GM12801 (cell line): ENCODE results near the gene PRRG2.

Experiments used
- TF ChIP-seq, protein P1 (sequence below): IDR thresholded peaks from one replicate; pipeline ENCODE4 v1.5.1; 2011; ENCODE audit warnings: control low read depth; ENCODE audit not compliant: insufficient read length; ENCODE audit errors: extremely low read depth

PRRG2 gene

DNA sequence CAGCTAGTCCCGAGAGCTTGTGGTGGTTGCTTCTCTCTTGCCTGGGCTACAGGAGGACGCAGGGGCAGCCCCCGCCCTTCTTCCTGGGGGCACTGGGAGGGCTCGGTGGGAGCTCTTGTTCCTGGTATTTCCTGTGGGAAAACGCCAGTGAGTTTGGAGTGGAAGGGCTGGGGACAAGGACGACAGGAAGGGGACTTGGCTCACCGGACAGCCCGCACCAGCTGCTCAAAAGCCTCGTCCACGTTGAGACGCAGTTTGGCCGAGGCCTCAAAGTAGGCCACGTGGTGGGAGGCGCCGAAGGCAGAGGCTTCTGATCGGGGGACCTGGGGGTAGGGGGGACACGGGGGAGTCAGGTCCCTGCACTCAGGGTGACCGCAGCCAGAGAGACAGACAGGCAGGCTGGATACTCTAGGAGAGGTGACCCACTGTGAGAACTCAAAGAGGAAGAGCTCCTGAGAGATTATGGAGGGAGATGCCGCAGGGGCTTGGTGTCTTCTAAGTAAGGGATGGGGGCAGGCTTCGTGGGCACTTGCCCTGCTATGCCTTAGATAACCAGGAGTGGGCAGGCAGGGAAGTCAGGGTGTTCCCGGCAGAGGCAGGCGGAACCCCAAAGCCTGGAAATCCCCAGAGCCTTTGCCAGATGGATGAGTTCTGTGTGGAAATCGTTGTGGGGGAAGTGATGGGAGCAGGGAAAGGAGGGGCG is 54.6 kb downstream of the PRRG2 start:
- TF ChIP-seq, protein P1, sequence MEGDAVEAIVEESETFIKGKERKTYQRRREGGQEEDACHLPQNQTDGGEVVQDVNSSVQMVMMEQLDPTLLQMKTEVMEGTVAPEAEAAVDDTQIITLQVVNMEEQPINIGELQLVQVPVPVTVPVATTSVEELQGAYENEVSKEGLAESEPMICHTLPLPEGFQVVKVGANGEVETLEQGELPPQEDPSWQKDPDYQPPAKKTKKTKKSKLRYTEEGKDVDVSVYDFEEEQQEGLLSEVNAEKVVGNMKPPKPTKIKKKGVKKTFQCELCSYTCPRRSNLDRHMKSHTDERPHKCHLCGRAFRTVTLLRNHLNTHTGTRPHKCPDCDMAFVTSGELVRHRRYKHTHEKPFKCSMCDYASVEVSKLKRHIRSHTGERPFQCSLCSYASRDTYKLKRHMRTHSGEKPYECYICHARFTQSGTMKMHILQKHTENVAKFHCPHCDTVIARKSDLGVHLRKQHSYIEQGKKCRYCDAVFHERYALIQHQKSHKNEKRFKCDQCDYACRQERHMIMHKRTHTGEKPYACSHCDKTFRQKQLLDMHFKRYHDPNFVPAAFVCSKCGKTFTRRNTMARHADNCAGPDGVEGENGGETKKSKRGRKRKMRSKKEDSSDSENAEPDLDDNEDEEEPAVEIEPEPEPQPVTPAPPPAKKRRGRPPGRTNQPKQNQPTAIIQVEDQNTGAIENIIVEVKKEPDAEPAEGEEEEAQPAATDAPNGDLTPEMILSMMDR, result no peak

DNA sequence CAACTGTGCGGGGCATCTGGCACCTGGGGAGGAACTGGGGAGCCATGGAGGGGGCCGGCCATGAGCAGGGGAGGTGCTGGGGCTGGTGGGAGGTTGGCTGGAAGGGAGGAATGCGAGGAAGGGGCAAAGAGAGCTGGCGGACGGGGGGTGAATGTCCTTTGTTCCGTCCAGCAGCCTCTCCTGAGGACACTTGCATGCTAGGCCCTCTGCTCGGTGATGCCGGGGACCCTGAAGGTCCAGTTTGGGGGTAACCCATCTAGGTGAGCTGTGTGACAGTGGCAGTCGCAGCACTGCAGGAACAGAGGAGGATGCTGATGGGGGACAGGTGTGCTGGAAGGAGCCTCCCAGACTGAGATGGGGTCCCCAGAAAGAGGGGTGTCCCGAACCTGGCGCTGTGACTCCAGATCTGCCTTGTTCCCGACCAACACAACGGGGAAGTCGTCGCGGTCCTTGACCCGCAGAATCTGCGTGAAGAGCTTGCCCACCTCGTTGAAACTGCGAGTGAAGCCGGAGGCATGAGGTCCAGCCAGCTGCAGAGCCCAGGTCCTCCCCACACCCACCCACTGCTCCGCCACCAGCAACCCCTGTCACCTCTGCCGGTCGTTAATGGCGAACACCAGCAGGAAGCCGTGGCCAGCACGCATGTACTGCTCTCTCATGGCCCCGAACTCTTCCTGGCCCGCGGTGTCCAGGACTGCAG is 55.3 kb downstream of the PRRG2 start:
- TF ChIP-seq, protein P1, result no peak

DNA sequence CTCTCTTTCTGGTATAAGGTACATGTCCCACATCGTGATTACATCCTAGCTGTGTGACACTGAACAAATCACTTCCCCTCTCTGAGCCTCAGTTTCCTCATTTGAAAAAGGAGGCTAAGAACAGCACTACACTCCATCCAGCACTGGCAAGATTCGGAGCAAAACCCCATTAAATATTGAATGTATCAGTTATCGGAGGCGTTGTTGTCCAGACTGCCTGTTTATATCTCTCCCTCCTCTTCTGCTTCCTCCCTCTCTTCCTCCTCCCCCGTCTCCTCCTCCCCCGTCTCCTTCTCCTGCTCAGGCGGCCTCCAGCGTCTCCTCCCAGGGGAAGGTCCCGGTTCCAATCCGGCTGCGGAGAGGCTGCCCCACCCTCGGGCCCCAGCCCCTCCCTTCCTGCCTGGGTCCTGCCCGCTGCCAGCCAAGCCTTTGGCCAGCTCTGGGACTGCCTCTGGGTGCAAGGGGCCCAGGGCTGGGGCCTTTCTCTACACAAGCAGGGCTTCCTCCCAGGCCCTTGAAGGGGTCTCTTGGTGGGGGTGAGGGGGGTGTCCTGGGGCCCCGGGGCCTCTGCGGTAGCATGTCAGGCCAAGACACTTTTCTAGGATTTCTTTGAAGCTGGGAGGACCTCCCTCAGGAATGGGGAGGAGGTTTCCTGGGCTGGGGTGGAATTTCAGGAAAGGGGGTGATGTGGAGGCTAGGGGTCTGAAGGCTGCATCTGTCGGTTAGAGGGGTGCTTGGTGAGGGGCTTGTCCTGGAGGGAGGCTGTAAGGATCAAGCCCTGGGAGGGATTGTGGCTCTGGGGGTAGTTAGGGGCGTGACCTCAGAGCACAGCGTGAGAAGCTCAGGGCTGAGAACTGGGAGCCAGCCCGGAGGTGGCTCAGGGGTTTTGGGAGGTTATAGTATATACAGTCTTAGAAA is 57.0 kb downstream of the PRRG2 start:
- TF ChIP-seq, protein P1, result no peak

DNA sequence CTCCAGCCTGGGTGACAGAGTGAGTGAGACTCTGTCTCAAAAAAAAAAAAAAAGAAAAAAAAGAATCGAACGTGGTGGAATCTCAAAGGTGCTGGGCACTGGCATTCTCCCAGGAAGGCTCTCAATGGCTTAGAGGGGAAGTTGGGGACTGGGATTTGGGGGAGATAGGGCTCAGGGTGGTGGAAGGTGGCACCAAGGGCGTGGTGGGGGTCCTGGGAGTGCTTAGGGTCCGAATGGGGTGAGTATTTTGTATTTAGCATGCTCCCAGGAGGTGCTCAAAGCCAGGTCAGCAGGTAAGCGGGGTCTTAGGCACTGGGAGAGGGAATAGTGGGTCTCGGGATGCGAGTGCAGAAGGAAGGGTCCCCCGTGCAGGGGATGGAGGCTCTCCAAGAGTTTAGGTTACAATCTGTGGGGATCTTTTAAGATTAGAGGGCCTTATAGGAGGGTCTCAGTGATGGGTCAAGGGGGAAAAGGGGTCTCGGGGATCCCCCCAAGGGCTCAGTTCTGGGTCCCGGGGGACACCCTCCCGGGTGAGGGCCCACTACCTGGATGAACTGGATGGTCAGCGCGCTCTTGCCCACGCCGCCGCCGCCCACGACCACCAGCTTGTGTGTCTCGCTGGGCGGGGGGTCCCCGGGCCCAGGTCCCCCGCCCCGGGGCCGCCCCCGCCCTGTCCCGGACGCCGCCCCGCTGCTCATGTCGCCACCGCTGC is 58.4 kb downstream of the PRRG2 start:
- TF ChIP-seq, protein P1, result no peak

DNA sequence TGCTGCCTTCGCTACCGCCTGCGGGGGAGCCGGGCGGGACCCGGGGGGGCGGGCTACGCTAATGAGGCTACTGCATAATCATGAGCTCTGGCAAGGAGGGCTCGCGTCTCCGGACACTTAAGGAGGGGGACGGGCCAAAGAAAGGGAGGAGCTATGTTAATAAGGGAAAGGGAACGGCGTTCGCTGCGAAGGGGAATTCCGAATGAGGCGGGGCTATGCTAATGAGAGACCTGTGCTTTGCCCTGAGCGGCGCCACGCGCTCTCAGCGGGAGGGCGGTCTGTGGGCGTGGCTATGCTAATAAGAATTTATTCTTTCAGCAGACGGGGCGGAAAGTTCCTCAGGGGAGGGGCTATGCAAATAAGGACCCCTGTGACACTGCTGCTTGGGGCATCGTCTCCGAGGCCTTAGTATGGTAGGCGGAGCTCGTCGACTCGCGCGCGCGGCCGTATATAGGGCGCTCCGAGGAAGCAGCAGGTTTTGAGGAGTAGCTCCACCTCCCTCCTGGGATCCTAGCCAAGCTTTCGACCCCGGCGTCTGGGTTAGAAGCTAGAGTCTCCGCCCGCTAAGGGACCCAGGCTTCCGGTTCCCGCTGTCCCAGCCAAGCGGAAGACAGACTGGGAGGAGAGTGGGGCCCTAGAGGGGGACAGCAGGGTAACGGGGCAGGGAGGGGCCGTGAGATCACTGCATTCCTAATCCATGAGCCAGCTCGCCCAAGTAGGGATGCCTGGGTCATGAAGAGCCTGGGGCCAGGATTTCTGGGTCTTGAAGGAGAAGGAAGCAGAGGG is 59.2 kb downstream of the PRRG2 start, which contains the start of gene RRAS:
Gene RRAS (minus strand): TSS at position 31 of the 786 bp plus-strand sequence. CDS start 45 bp downstream, outside the sequence.
- TF ChIP-seq, protein P1, result no peak
